ENCODE results near the gene SCG3.

SCG3 gene

DNA sequence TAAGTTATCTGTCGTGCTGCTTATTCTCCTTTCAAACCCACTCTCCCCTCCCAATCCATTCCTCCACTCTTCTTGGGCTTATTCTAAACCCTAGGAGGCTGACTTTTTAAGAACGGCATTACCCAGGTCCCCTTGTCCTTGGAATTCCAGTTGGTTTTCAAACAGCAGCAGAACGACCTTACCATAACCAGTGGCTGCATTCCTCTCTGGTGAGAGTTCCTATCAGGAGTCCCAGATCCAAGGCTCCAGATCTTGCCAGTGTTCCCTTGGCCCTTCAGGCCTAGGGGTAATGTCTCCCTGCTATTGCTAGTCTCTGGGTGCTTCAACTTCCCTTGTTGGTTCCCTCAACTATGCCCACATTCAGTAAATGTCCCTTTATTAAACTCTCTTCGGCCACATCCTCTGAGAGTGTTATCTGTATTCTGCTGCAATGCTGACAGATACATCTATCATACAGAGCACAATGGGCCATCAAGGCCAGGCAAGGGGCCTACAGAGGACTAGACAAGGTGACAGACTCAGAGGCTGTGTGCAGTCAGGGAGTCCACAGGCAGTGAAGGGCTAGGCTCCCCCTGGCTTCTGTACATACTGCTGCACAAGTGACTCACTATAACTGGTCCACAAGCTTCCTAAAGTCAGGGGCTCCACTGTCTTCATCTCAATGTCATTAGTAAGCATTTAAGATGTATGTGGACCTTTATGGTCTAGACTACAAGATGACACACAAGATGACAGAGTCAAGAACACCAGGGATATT, 46.0 kb downstream of the SCG3 start:
- peaks cover 3% of the 10 kb centered on the region for H3K4me1 ChIP-seq (ENCODE audit: insufficient read depth, insufficient read length)
- H3K27me3 ChIP-seq (ENCODE audit: insufficient read depth, insufficient read length), result no peaks in the 10 kb centered on the region
- TF ChIP-seq ZNF274 (IDR thresholded peaks at IDR 0.05; ENCODE audit: low read depth, low read length) (no peak), YY1 (IDR thresholded peaks at IDR 0.05; ENCODE audit: insufficient read depth, insufficient read length) (no peak), SUZ12 (IDR thresholded peaks at IDR 0.05; ENCODE audit: extremely low read depth, insufficient read depth, insufficient read length) (no peak)
- H3K36me3 ChIP-seq (ENCODE audit: insufficient read depth, insufficient read length, low read length), result no peaks in the 10 kb centered on the region
- DNase-seq (ENCODE audit: low read depth, low spot score), result no peak
- H3K9me3 ChIP-seq (ENCODE audit: insufficient read depth, low read length), result no peaks in the 10 kb centered on the region
- no peak overlapping the region for H3K4me3 ChIP-seq (ENCODE audit: insufficient read length, low read depth)
- no peak overlapping the region for H3K9ac ChIP-seq (ENCODE audit: insufficient read length, low read depth)

DNA sequence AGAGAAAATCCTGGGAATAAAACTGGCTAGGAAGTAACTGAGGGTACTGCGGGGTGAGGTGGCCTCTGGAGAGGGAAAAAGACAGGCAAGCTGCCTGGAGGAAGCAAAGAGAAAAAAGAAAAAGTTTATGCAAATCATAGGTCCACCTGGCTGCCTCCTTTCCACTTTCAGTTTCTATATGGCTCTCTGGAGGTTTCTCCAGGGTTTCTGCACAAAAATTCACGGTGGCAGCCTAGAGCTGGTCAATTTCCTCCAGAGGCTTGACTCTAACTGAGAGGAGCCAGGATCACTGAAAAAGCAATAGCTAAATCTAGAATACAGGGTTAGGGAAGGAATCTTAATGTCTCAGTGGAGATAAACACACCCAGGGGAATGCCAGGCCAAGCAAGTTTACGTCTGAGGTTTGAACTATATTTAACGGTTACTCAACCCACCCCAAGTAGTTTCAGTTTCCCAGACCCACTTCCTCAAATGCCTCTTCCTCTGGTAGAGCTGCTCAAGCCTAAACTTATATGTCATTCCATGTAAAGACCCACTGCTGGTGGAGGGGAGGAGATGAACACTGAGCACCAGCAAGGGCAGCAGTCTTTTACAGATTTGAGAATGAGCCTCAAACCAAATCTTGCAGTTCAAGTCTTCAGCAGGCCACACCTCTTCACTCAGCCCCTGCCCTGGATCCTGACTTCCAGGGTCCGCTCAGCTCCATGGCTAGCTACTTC, 50.4 kb downstream of the SCG3 start:
- TF ChIP-seq ZNF274 (IDR thresholded peaks at IDR 0.05; ENCODE audit: low read depth, low read length) (no peak), SUZ12 (IDR thresholded peaks at IDR 0.05; ENCODE audit: extremely low read depth, insufficient read depth, insufficient read length) (no peak), YY1 (IDR thresholded peaks at IDR 0.05; ENCODE audit: insufficient read depth, insufficient read length) (no peak)
- Histone ChIP-seq H3K36me3 (ENCODE audit: insufficient read depth, insufficient read length, low read length) (no peaks in the 10 kb centered on the region), H3K27me3 (ENCODE audit: insufficient read depth, insufficient read length) (peaks cover 18% of the 10 kb centered on the region), H3K9ac (ENCODE audit: insufficient read length, low read depth) (no peak overlapping the region), H3K4me1 (ENCODE audit: insufficient read depth, insufficient read length) (peaks cover 2% of the 10 kb centered on the region), H3K4me3 (ENCODE audit: insufficient read length, low read depth) (no peak overlapping the region), H3K9me3 (ENCODE audit: insufficient read depth, low read length) (no peaks in the 10 kb centered on the region)
- DNase-seq (ENCODE audit: low read depth, low spot score), result no peak

- Histone ChIP-seq H3K9ac (ENCODE audit: insufficient read length, low read depth) (no peak overlapping the region), H3K36me3 (ENCODE audit: insufficient read depth, insufficient read length, low read length) (no peaks in the 10 kb centered on the region), H3K4me3 (ENCODE audit: insufficient read length, low read depth) (no peak overlapping the region), H3K9me3 (ENCODE audit: insufficient read depth, low read length) (no peaks in the 10 kb centered on the region), H3K4me1 (ENCODE audit: insufficient read depth, insufficient read length) (no peaks in the 10 kb centered on the region), H3K27me3 (ENCODE audit: insufficient read depth, insufficient read length) (peaks cover 25% of the 10 kb centered on the region)
- DNase-seq (ENCODE audit: low read depth, low spot score), result no peak
- TF ChIP-seq ZNF274 (IDR thresholded peaks at IDR 0.05; ENCODE audit: low read depth, low read length) (no peak), YY1 (IDR thresholded peaks at IDR 0.05; ENCODE audit: insufficient read depth, insufficient read length) (no peak), SUZ12 (IDR thresholded peaks at IDR 0.05; ENCODE audit: extremely low read depth, insufficient read depth, insufficient read length) (no peak)
Observed at GRCh38 chr15:51732646-51733045, 51.3 kb downstream of the SCG3 start.

DNA sequence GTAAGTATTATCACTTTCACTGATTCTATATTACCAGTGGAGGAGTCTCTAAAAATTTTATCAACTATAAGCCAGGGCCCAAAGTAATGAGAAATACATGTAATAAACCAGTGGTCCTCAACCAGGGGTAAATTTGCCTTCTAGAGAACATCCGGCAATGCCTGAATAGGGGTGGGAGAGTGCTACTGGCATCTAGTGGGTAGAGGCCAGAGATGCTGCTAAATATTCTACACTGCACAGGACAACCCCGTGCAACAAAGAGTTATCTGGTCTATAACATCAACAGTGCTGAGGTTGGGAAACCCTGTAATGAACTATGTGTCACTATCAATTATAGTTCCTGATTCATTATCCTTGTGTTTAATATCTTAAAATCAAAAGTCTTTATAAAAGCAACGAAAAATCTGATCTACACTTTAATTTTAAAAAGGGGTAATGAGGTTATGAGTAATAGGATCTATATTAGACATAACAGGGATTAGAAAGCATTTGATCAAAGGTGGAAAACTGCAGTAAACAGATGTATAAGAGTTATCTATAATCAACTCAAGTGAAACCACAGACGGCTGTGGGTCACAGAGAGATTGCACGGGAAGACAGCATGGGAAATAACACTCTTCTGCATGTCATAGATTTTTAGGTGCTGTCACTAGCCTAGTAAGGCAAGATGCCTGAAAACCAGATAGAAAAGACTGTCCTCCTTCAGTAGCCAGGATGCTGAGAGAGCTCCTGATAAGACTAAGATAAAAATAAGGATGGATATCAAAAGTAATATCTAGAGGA, 54.1 kb downstream of the SCG3 start:
- Histone ChIP-seq H3K4me1 (ENCODE audit: insufficient read depth, insufficient read length) (no peaks in the 10 kb centered on the region), H3K9ac (ENCODE audit: insufficient read length, low read depth) (no peak overlapping the region), H3K36me3 (ENCODE audit: insufficient read depth, insufficient read length, low read length) (no peaks in the 10 kb centered on the region), H3K9me3 (ENCODE audit: insufficient read depth, low read length) (no peaks in the 10 kb centered on the region), H3K4me3 (ENCODE audit: insufficient read length, low read depth) (no peak overlapping the region), H3K27me3 (ENCODE audit: insufficient read depth, insufficient read length) (peaks cover 46% of the 10 kb centered on the region)
- no peak for DNase-seq (ENCODE audit: low read depth, low spot score)
- no peak for TF ChIP-seq SUZ12 (IDR thresholded peaks at IDR 0.05; ENCODE audit: extremely low read depth, insufficient read depth, insufficient read length)
- no peak for TF ChIP-seq YY1 (IDR thresholded peaks at IDR 0.05; ENCODE audit: insufficient read depth, insufficient read length)
- no peak for TF ChIP-seq ZNF274 (IDR thresholded peaks at IDR 0.05; ENCODE audit: low read depth, low read length)

GRCh38 chr15:51736069-51736468, 54.8 kb downstream of the SCG3 start:
- Histone ChIP-seq H3K4me1 (ENCODE audit: insufficient read depth, insufficient read length) (no peaks in the 10 kb centered on the region), H3K27me3 (ENCODE audit: insufficient read depth, insufficient read length) (peaks cover 46% of the 10 kb centered on the region), H3K36me3 (ENCODE audit: insufficient read depth, insufficient read length, low read length) (no peaks in the 10 kb centered on the region), H3K4me3 (ENCODE audit: insufficient read length, low read depth) (no peak overlapping the region), H3K9me3 (ENCODE audit: insufficient read depth, low read length) (no peaks in the 10 kb centered on the region), H3K9ac (ENCODE audit: insufficient read length, low read depth) (no peak overlapping the region)
- DNase-seq (ENCODE audit: low read depth, low spot score), result no peak
- no peak for TF ChIP-seq ZNF274 (IDR thresholded peaks at IDR 0.05; ENCODE audit: low read depth, low read length)
- TF ChIP-seq SUZ12 (IDR thresholded peaks at IDR 0.05; ENCODE audit: extremely low read depth, insufficient read depth, insufficient read length), result no peak
- TF ChIP-seq YY1 (IDR thresholded peaks at IDR 0.05; ENCODE audit: insufficient read depth, insufficient read length), result no peak

DNA sequence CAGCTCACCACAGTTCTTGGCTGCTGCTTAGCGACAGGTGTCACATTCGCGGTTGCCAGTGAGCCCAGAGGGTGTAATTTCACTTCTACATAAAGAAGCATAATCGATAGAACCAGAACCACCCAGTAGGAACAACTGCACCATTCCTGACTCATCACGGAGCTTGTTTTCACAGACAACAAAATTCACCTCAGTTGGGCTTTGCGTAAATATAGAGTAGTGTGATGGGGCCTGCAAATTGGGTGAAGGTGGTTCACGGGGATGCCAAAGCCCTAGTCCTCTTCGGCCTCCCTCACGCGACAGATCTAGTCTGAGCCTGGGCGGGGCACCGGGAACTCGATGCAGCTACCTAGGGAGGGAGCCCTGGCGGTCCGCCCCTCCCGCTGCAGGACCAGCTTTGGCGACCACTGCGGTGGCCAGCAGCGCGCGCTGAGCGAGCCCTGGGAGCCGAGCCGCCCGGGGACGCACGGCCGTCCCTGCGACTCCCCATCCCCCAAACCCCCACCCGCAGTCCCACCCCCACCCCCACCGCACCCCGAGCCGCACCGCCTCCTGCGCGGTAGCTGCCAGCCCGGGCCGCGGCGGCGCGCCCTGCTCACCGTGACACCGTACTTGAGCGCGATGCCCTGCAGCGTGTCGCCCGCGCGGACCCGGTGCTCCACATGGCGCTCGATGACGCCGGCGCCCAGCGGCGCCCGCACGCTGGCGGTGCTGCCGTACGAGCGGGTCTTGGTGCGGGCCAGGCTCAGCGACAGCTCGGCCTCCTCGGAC, 55.6 kb downstream of the SCG3 start:
- H3K4me1 ChIP-seq (ENCODE audit: insufficient read depth, insufficient read length), result no peaks in the 10 kb centered on the region
- DNase-seq (ENCODE audit: low read depth, low spot score), result no peak
- H3K36me3 ChIP-seq (ENCODE audit: insufficient read depth, insufficient read length, low read length), result no peaks in the 10 kb centered on the region
- no peaks in the 10 kb centered on the region for H3K9me3 ChIP-seq (ENCODE audit: insufficient read depth, low read length)
- no peak for TF ChIP-seq SUZ12 (IDR thresholded peaks at IDR 0.05; ENCODE audit: extremely low read depth, insufficient read depth, insufficient read length)
- TF ChIP-seq ZNF274 (IDR thresholded peaks at IDR 0.05; ENCODE audit: low read depth, low read length), result no peak
- no peak for TF ChIP-seq YY1 (IDR thresholded peaks at IDR 0.05; ENCODE audit: insufficient read depth, insufficient read length)
- H3K27me3 ChIP-seq (ENCODE audit: insufficient read depth, insufficient read length), result peaks cover 46% of the 10 kb centered on the region
- H3K9ac ChIP-seq (ENCODE audit: insufficient read length, low read depth), result peak overlapping the region; percentile 72
- peak overlapping the region; percentile 51 for H3K4me3 ChIP-seq (ENCODE audit: insufficient read length, low read depth)
